IMR-90 (cell line): ENCODE results near the gene MAGI1. TPM values are rescaled to one million over a fixed set of nuclear protein-coding genes. Genes with fewer than 3 reads are reported as not detected.

Experiments used
- ATAC-seq: fragments of 200-7000 bp; cut with Tn5 transposase; 2 replicates; pipeline ENCODE4 v1.9.1; 2020; ENCODE audit warnings: low read depth, mild to moderate bottlenecking, moderate library complexity
- BruUV-seq: library from RNA; stranded (reverse); fragments of 400-500 nt; replicated peaks from 2 replicates; lab custom pipeline; 2021; lab: Mats Ljungman, UMichigan
- CTCF ChIA-PET: fragments of 300-600 bp; formaldehyde crosslinking; extraction: SDS; loops from one replicate; lab custom pipeline; 2021; ENCODE audit warnings: antibody characterized with exemption; lab: Yijun Ruan, JAX
- POLR2A ChIA-PET: fragments of 300-600 bp; sonication (Branson Sonifier 250); formaldehyde crosslinking; loops from one replicate; lab custom pipeline; 2022; ENCODE audit warnings: antibody characterized with exemption; ENCODE audit not compliant: unreplicated experiment; lab: Charles Lee
- DNase-seq: peaks from one replicate; pipeline ENCODE4 v3.0.0; 2013
- H2AFZ ChIP-seq: replicated peaks from 2 replicates; pipeline ENCODE3; 2013; ENCODE audit warnings: low read length, mild to moderate bottlenecking; ENCODE audit not compliant: poor library complexity
- H2AK5ac ChIP-seq: 2 replicates; pipeline ENCODE4 v1.6.1; 2013; ENCODE audit warnings: low read depth, low read length, inconsistent platforms
- H2AK9ac ChIP-seq: replicated peaks from 2 replicates; pipeline ENCODE3; 2013; ENCODE audit warnings: mild to moderate bottlenecking, low read depth, low read length, moderate library complexity; ENCODE audit not compliant: poor library complexity
- H2BK120ac ChIP-seq: 2 replicates; pipeline ENCODE4 v1.6.1; 2013; ENCODE audit warnings: low read depth, low read length, inconsistent platforms
- H2BK15ac ChIP-seq: 3 replicates; pipeline ENCODE4 v1.6.1; 2013; ENCODE audit warnings: low read depth, low read length, inconsistent platforms
- H2BK20ac ChIP-seq: 2 replicates; pipeline ENCODE4 v1.6.1; 2013; ENCODE audit warnings: low read depth, mild to moderate bottlenecking, inconsistent platforms, low read length, moderate library complexity
- H2BK5ac ChIP-seq: 2 replicates; pipeline ENCODE4 v1.6.1; 2013; ENCODE audit warnings: mild to moderate bottlenecking, low read depth, low read length, inconsistent platforms; ENCODE audit not compliant: poor library complexity, severe bottlenecking
- H3K14ac ChIP-seq: replicated peaks from 2 replicates; pipeline ENCODE4 v1.6.1; 2013; ENCODE audit warnings: low read depth, low read length, inconsistent platforms
- H3K18ac ChIP-seq: 2 replicates; pipeline ENCODE4 v1.6.1; 2013; ENCODE audit warnings: low read depth, low read length, control low read depth
- H3K23ac ChIP-seq: 2 replicates; pipeline ENCODE4 v1.6.1; 2013; ENCODE audit warnings: low read depth, low read length, inconsistent platforms
- H3K27ac ChIP-seq: 2 replicates; pipeline ENCODE4 v1.5.1; 2013; ENCODE audit warnings: mild to moderate bottlenecking, control low read depth, low read length; ENCODE audit not compliant: insufficient read depth
- H3K27me3 ChIP-seq: 2 replicates; pipeline ENCODE4 v1.6.1; 2013; ENCODE audit warnings: low read length; ENCODE audit not compliant: control insufficient read depth, insufficient read depth
- H3K36me3 ChIP-seq: 2 replicates; pipeline ENCODE4 v1.6.1; 2013; ENCODE audit warnings: low read length, mixed read lengths; ENCODE audit not compliant: control insufficient read depth, insufficient read depth
- H3K4ac ChIP-seq: 2 replicates; pipeline ENCODE4 v1.6.1; 2013; ENCODE audit warnings: low read depth, low read length, inconsistent platforms
- H3K4me1 ChIP-seq: 2 replicates; pipeline ENCODE4 v1.6.1; 2013; ENCODE audit warnings: low read length, mixed read lengths; ENCODE audit not compliant: control insufficient read depth, insufficient read depth
- H3K4me2 ChIP-seq: 2 replicates; pipeline ENCODE4 v1.6.1; 2013; ENCODE audit warnings: low read depth, mild to moderate bottlenecking, control low read depth, low read length, moderate library complexity
- H3K4me3 ChIP-seq: 2 replicates; pipeline ENCODE4 v1.5.1; 2013; ENCODE audit warnings: low read depth, mild to moderate bottlenecking, control low read depth, low read length, moderate library complexity; ENCODE audit not compliant: insufficient read depth
- H3K56ac ChIP-seq: 2 replicates; pipeline ENCODE4 v1.6.1; 2013; ENCODE audit warnings: low read length, inconsistent platforms; ENCODE audit not compliant: insufficient read depth; ENCODE audit errors: extremely low read depth
- H3K79me1 ChIP-seq, 2 experiments: 2 replicates each; pipeline ENCODE4 v1.6.1; 2013; ENCODE audit warnings: low read length in 2 of 2, inconsistent platforms in 1 of 2, low read depth in 1 of 2
- H3K9ac ChIP-seq: 2 replicates; pipeline ENCODE4 v1.6.1; 2013; ENCODE audit warnings: low read depth, low read length, control low read depth
- H3K9me1 ChIP-seq: 2 replicates; pipeline ENCODE4 v1.6.1; 2013; ENCODE audit warnings: low read length, inconsistent platforms; ENCODE audit not compliant: insufficient read depth
- H3K9me3 ChIP-seq: 2 replicates; pipeline ENCODE4 v1.6.1; 2013; ENCODE audit warnings: low read length; ENCODE audit not compliant: control insufficient read depth, insufficient read depth
- H4K20me1 ChIP-seq: 2 replicates; pipeline ENCODE4 v1.6.1; 2013; ENCODE audit warnings: low read length, inconsistent platforms; ENCODE audit not compliant: insufficient read depth
- H4K5ac ChIP-seq: 2 replicates; pipeline ENCODE4 v1.6.1; 2013; ENCODE audit warnings: mild to moderate bottlenecking, low read depth, low read length, control low read depth
- H4K8ac ChIP-seq, 2 experiments: 2 replicates each; pipeline ENCODE4 v1.6.1; 2013; ENCODE audit warnings: low read depth in 2 of 2, low read length in 2 of 2, control low read depth in 1 of 2, inconsistent platforms in 1 of 2
- H4K91ac ChIP-seq: 2 replicates; pipeline ENCODE4 v1.6.1; 2013; ENCODE audit warnings: low read depth, low read length, inconsistent platforms; ENCODE audit not compliant: insufficient read depth
- BHLHE40 ChIP-seq: fragments of 150-350 bp; IDR thresholded peaks from 2 replicates; pipeline ENCODE4 v1.6.1; 2016; ENCODE audit warnings: mild to moderate bottlenecking, low read depth, low read length
- CEBPB ChIP-seq: IDR thresholded peaks from 2 replicates; pipeline ENCODE4 v1.6.1; 2012; ENCODE audit warnings: low read depth, low read length, improper control_type of control experiment
- CHD1 ChIP-seq: IDR thresholded peaks from 2 replicates; pipeline ENCODE4 v1.6.1; 2012; ENCODE audit warnings: low read depth, low read length, improper control_type of control experiment
- CTCF ChIP-seq: conservative IDR thresholded peaks from 2 replicates; pipeline ENCODE4 v1.5.1; 2012; ENCODE audit warnings: mild to moderate bottlenecking, low read depth, low read length, improper control_type of control experiment
- ELK1 ChIP-seq: fragments of 150-350 bp; IDR thresholded peaks from 2 replicates; pipeline ENCODE4 v1.6.1; 2016; ENCODE audit warnings: low read depth, mild to moderate bottlenecking, low read length, moderate library complexity, borderline replicate concordance
- FOS ChIP-seq: fragments of 150-350 bp; IDR thresholded peaks from 2 replicates; pipeline ENCODE4 v1.6.1; 2016; ENCODE audit warnings: low read depth, low read length
- MAFK ChIP-seq: IDR thresholded peaks from 2 replicates; pipeline ENCODE4 v1.6.1; 2012; ENCODE audit warnings: low read depth, low read length, improper control_type of control experiment
- MAZ ChIP-seq: IDR thresholded peaks from 2 replicates; pipeline ENCODE4 v1.6.1; 2012; ENCODE audit warnings: low read depth, mild to moderate bottlenecking, low read length, improper control_type of control experiment, moderate library complexity, borderline replicate concordance
- MXI1 ChIP-seq: IDR thresholded peaks from 2 replicates; pipeline ENCODE4 v1.6.1; 2012; ENCODE audit warnings: low read depth, mild to moderate bottlenecking, low read length, moderate library complexity, borderline replicate concordance
- NFE2L2 ChIP-seq: fragments of 150-350 bp; IDR thresholded peaks from 2 replicates; pipeline ENCODE4 v1.6.1; 2016; ENCODE audit warnings: low read depth, mild to moderate bottlenecking, low read length
- POLR2A ChIP-seq: IDR thresholded peaks from 2 replicates; pipeline ENCODE4 v1.6.1; 2012; ENCODE audit warnings: mild to moderate bottlenecking, low read depth, low read length
- RAD21 ChIP-seq: IDR thresholded peaks from 2 replicates; pipeline ENCODE4 v1.6.1; 2012; ENCODE audit warnings: low read length, improper control_type of control experiment
- RCOR1 ChIP-seq: IDR thresholded peaks from 2 replicates; pipeline ENCODE4 v1.6.1; 2012; ENCODE audit warnings: mild to moderate bottlenecking, low read length, improper control_type of control experiment; ENCODE audit not compliant: insufficient replicate concordance
- RFX5 ChIP-seq: IDR thresholded peaks from 2 replicates; pipeline ENCODE4 v1.8.0; 2012; ENCODE audit warnings: low read depth, mild to moderate bottlenecking, low read length, moderate library complexity
- SMC3 ChIP-seq: fragments of 150-350 bp; IDR thresholded peaks from 2 replicates; pipeline ENCODE4 v1.6.1; 2016; ENCODE audit warnings: low read depth, mild to moderate bottlenecking, antibody characterized with exemption, low read length, moderate library complexity
- WGBS, 2 experiments: methylation state at CpG; one replicate each; pipeline versions ENCODE4 v1.1.5 to v1.1.7; 2013; ENCODE audit warnings: missing lambda C conversion rate in 2 of 2; ENCODE audit not compliant: insufficient read length in 1 of 2; ENCODE audit errors: extremely low coverage in 2 of 2; 5-methylcytosine and 5-hydroxymethylcytosine counted together
- dilution Hi-C: fragments of 300-500 bp; cut with HindIII; formaldehyde crosslinking; loops from one replicate; pipeline ENCODE4 v1.14.3; 2018; ENCODE audit warnings: low sequenced_read_pairs; ENCODE audit not compliant: unreplicated experiment
- in situ Hi-C: fragments of 300-500 bp; cut with MboI; formaldehyde crosslinking; loops from 3 replicates; pipeline ENCODE4 v1.14.3; 2019; ENCODE audit warnings: low sequenced_read_pairs, inconsistent platforms, mixed read lengths
- intact Hi-C: fragments of 100-400 bp; cut with micrococcal nuclease; formaldehyde crosslinking; loops from 2 replicates; pipeline ENCODE4 v1.10.0; 2022
- polyA plus RNA-seq, 3 experiments: library from polyadenylated mRNA; depleted of rRNA; stranded (reverse); fragments of >200 nt; gene quantifications; 2 replicates each; pipeline ENCODE4 v1.2.3, GENCODE V29; 2012; ENCODE audit warnings: low replicate concordance in 1 of 3
- total RNA-seq: library from RNA; depleted of rRNA; stranded (reverse); fragments of >200 nt; gene quantifications from 2 replicates; pipeline ENCODE4 v1.2.3, GENCODE V29; 2012

The MAGI1 gene
- total and polyA plus RNA-seq, 2 of the 4 experiments (the other 2 are of a cell fraction) = 14.5 to 24.2 TPM

- no peak for TF ChIP-seq NFE2L2
These were observed 599.0 kb downstream of the MAGI1 start (continued) for GRCh38 chr3:65439641-65440284.

GRCh38 chr3:65438612-65439011 lies 600.1 kb downstream of the MAGI1 start:
- Histone ChIP-seq H2BK120ac (no peak overlapping the region), H2AK9ac (no peak overlapping the region), H2AK5ac (no peak overlapping the region), H3K14ac (no peak overlapping the region), H3K23ac (no peak overlapping the region), H4K8ac (no peak overlapping the region), H3K18ac (no peak overlapping the region), H3K9me1 (no peaks in the 10 kb centered on the region; the same call in 1 of the 2 replicates), H3K4me3 (no peak overlapping the region), H2BK20ac (no peak overlapping the region), H3K9ac (no peak overlapping the region), H3K36me3 (0 out of 2 replicates have a peak, but pooled peaks cover 2% of the 10 kb centered on the region), H4K91ac (no peak overlapping the region), H3K27me3 (no peaks in the 10 kb centered on the region), H3K27ac (no peak overlapping the region), H2BK5ac (no peak overlapping the region), H4K20me1 (no peaks in the 10 kb centered on the region), H3K4ac (no peak overlapping the region), H2BK15ac (no peak overlapping the region), H2AFZ (no peak overlapping the region), H3K4me1 (peaks cover 2% of the 10 kb centered on the region; the same call in 1 of the 2 replicates), H3K4me2 (no peak overlapping the region), H4K5ac (no peak overlapping the region), H3K9me3 (no peaks in the 10 kb centered on the region), H3K79me1 (no peaks in the 10 kb centered on the region; a peak in 1 of 4 replicates), H3K56ac (no peak overlapping the region)
- intact Hi-C loops = loop anchor here (1.0 to 5.0 kb wide), 6 partner anchors 235 to 906 kb away; partner anchors contain the start of gene ADAMTS9
- CTCF ChIA-PET = interaction anchor here (1.3 to 1.9 kb wide), 3 partner anchors 10 to 312 kb away, joined by 3 to 13 read pairs (median 6); no protein-coding TSS in a partner anchor
- no peak for ATAC-seq
- no TSS peak for BruUV-seq
- POLR2A ChIA-PET = no interaction called here
- in situ Hi-C loops = loop anchor here (10.0 to 25.0 kb wide), 2 partner anchors 236 to 749 kb away; no protein-coding TSS in a partner anchor
- WGBS, 2 experiments = no CpG with 5 or more reads among the region's 1 CpG
- dilution Hi-C loops = no loop called here
- DNase-seq = no peak
- no peak for TF ChIP-seq MAZ
- TF ChIP-seq SMC3 = no peak
- no peak for TF ChIP-seq RCOR1
- no peak for TF ChIP-seq MXI1
- TF ChIP-seq MAFK = no peak
- no peak for TF ChIP-seq CHD1
- no peak for TF ChIP-seq NFE2L2
- TF ChIP-seq FOS = no peak
- TF ChIP-seq BHLHE40 = no peak
- TF ChIP-seq RAD21 = no peak
- TF ChIP-seq CEBPB = no peak
- no peak for TF ChIP-seq POLR2A
- no peak for TF ChIP-seq CTCF
- TF ChIP-seq RFX5 = no peak
- no peak for TF ChIP-seq ELK1
